ENCODE measurements around the gene HNF1B.
"Not testable (repeated sequence)": the region's sequence is repeated elsewhere in the genome, so short reads cannot be mapped to it uniquely, and the experiment has no call there.

HNF1B gene

GRCh38 chr17:37694734-37695133, 50.1 kb downstream of the HNF1B start:
- no peak overlapping the region for H3K27ac ChIP-seq
- TF ChIP-seq ZFX (IDR thresholded peaks at IDR 0.05) (no peak), CTCF (conservative IDR thresholded peaks at IDR 0.05) (no peak)

GRCh38 chr17:37693328-37693727, 51.5 kb downstream of the HNF1B start:
- no peak for TF ChIP-seq CTCF (conservative IDR thresholded peaks at IDR 0.05)
- H3K27ac ChIP-seq: no peak overlapping the region

- TF ChIP-seq ZFX (IDR thresholded peaks at IDR 0.05) (no peak), CTCF (conservative IDR thresholded peaks at IDR 0.05) (no peak)
- no peak overlapping the region for H3K27ac ChIP-seq
These were observed 53.1 kb downstream of the HNF1B start for GRCh38 chr17:37691807-37692206.

- TF ChIP-seq ZFX (IDR thresholded peaks at IDR 0.05) (no peak), CTCF (conservative IDR thresholded peaks at IDR 0.05) (no peak)
- H3K27ac ChIP-seq: no peak overlapping the region
These were observed 55.5 kb downstream of the HNF1B start for GRCh38 chr17:37689317-37689716.

- no peak overlapping the region for H3K27ac ChIP-seq
- TF ChIP-seq CTCF (conservative IDR thresholded peaks at IDR 0.05) (no peak), ZFX (IDR thresholded peaks at IDR 0.05) (no peak)
These were observed 61.3 kb downstream of the HNF1B start for GRCh38 chr17:37683454-37683984.

GRCh38 chr17:37682007-37682406, 62.9 kb downstream of the HNF1B start:
- TF ChIP-seq CTCF (conservative IDR thresholded peaks at IDR 0.05) (no peak), ZFX (IDR thresholded peaks at IDR 0.05) (no peak)

GRCh38 chr17:37679995-37680394, 64.9 kb downstream of the HNF1B start:
- not testable (repeated sequence) for H3K27ac ChIP-seq

More at GRCh38 chr17:37682007-37682406, 62.9 kb downstream of the HNF1B start:
- H3K27ac ChIP-seq: no peak overlapping the region

- no peak overlapping the region for H3K27ac ChIP-seq
These were observed 66.8 kb downstream of the HNF1B start for GRCh38 chr17:37678036-37678435.

More at GRCh38 chr17:37678036-37678435, 66.8 kb downstream of the HNF1B start:
- no peak for TF ChIP-seq CTCF (conservative IDR thresholded peaks at IDR 0.05)
- no peak for TF ChIP-seq ZFX (IDR thresholded peaks at IDR 0.05)

Data from C4-2B (cell line).